ENCODE measurements around the gene P4HA2. TPM values are rescaled to one million over a fixed set of nuclear protein-coding genes. Genes with fewer than 3 reads are reported as not detected.
A peak's percentile ranks its signal among the peaks of the same experiment; 100 is the strongest.

P4HA2 gene
- total and polyA plus RNA-seq, 2 donors (not counting 3 experiments of a cell fraction or from before 2014, with no cell fraction given), result 37.6 to 58.7 TPM

- Histone ChIP-seq H3K27ac (ENCODE audit: insufficient read depth, low read depth, low read length) (peak overlapping the region; percentile 96), H3K9ac (replicated peaks; ENCODE audit: extremely low read depth, insufficient read depth, low read length) (no peak overlapping the region), H3K36me3 (ENCODE audit: control insufficient read depth in 2 of 2, extremely low read depth in 1 of 2, insufficient read depth in 2 of 2, low read length in 2 of 2) (peaks cover 2 to 3% of the 10 kb centered on the region in 2 experiments), H3K27me3 (ENCODE audit: control insufficient read depth in 2 of 2, insufficient read depth in 2 of 2, low read length in 2 of 2) (no peaks in the 10 kb centered on the region), H3K4me3 (replicated peaks in 1 of 3; ENCODE audit: insufficient read depth in 1 of 3, low read depth in 1 of 3, low read length in 3 of 3) (no peak overlapping the region), H3K4me1 (ENCODE audit: control insufficient read depth, extremely low read depth, insufficient read depth, low read length) (peaks cover 76% of the 10 kb centered on the region), H2AFZ (ENCODE audit: low read depth, low read length) (no peak overlapping the region), H4K20me1 (replicated peaks; ENCODE audit: control insufficient read depth, extremely low read depth, insufficient read depth, low read length) (no peaks in the 10 kb centered on the region), H3K9me3 (replicated peaks; ENCODE audit: control insufficient read depth, insufficient read depth, low read length) (no peaks in the 10 kb centered on the region), H3K4me2 (ENCODE audit: insufficient read depth, low read length) (peak overlapping the region; percentile 75), H3K79me2 (ENCODE audit: control insufficient read depth, insufficient read depth, low read length) (peaks cover 43% of the 10 kb centered on the region), H3K9me1 (replicated peaks; ENCODE audit: control insufficient read depth, extremely low read depth, insufficient read depth, low read length) (no peaks in the 10 kb centered on the region)
- DNase-seq (ENCODE audit: low read depth, low spot score), result peak; percentile 91
- peak; percentile 98 for FAIRE-seq
- CTCF ChIA-PET, result interaction anchor here (1.4 to 7.8 kb wide), 4 partner anchors 11 to 240 kb away, joined by 3 to 93 read pairs (median 10); no protein-coding TSS in a partner anchor
- TF ChIP-seq MAX (IDR thresholded peaks at IDR 0.05; ENCODE audit: insufficient read depth, insufficient read length), result no peak
- TF ChIP-seq POLR2AphosphoS5 (IDR thresholded peaks at IDR 0.05; ENCODE audit: insufficient read depth, low read depth, low read length), result no peak
- TF ChIP-seq JUN (IDR thresholded peaks at IDR 0.05; ENCODE audit: borderline replicate concordance, insufficient read depth, insufficient read length, low read depth), result peak; percentile 43
- no peak for TF ChIP-seq MYC (IDR thresholded peaks at IDR 0.05; ENCODE audit: low read depth, low read length)
- no peak for TF ChIP-seq GATA2 (IDR thresholded peaks at IDR 0.05; ENCODE audit: insufficient read depth, insufficient read length, low read depth, low read length)
- peak; percentile 84 for TF ChIP-seq FOS (IDR thresholded peaks at IDR 0.05; ENCODE audit: borderline replicate concordance, insufficient read depth, low read length)
- dilution Hi-C loops (cut with MboI; ENCODE audit: extremely low pct_ligation_motif_present, low sequenced_read_pairs), result no loop called here
- intact Hi-C loops (cut with micrococcal nuclease), result loop anchor here (1.0 to 10.0 kb wide), 3 partner anchors 71 to 446 kb away; no protein-coding TSS in a partner anchor
- no TSS peak for BruUV-seq (replicated peaks)
- POLR2A ChIA-PET, result interaction anchor here (0.6 kb wide), 1 partner anchor 1150 kb away, joined by 3 read pairs; no protein-coding TSS in a partner anchor
Measured at GRCh38 chr5:132260714-132261551, 33.3 kb upstream of the P4HA2 start.

All from endothelial cell of umbilical vein (primary cell).